PFSK-1 (cell line): ENCODE data around the gene SON.

Experiments
- FOXP2 ChIP-seq: optimal IDR thresholded peaks from 2 replicates; pipeline ENCODE3; 2011; ENCODE audit warnings: borderline replicate concordance, control low read depth, inconsistent platforms; ENCODE audit not compliant: insufficient read depth; ENCODE audit errors: extremely low read length, extremely low read depth
- POLR2AphosphoS5 ChIP-seq: IDR thresholded peaks from 2 replicates; pipeline ENCODE4 v1.6.1; 2012; ENCODE audit warnings: low read depth, mild to moderate bottlenecking, control low read depth, low read length, moderate library complexity
- SIN3A ChIP-seq: IDR thresholded peaks from 2 replicates; pipeline ENCODE4 v1.6.1; 2012; ENCODE audit warnings: mild to moderate bottlenecking, low read length, moderate library complexity, borderline replicate concordance; ENCODE audit not compliant: insufficient read depth
- TAF1 ChIP-seq: IDR thresholded peaks from 2 replicates; pipeline ENCODE4 v1.6.1; 2012; ENCODE audit warnings: low read length, control low read depth, borderline replicate concordance; ENCODE audit not compliant: insufficient read depth
- TF ChIP-seq, protein P1 (sequence below), 2 experiments: IDR thresholded peaks; 2 replicates each; pipeline versions ENCODE4 v1.6.1 to v1.8.0; 2011 to 2012; ENCODE audit warnings: low read depth in 2 of 2, low read length in 2 of 2, control low read depth in 1 of 2, inconsistent platforms in 1 of 2, mild to moderate bottlenecking in 1 of 2, moderate library complexity in 1 of 2; ENCODE audit not compliant: insufficient read depth in 1 of 2

The SON gene

GRCh38 chr21:33561373-33561772 lies 18.5 kb downstream of the SON start:
- no peak for TF ChIP-seq POLR2AphosphoS5
- TF ChIP-seq, protein P1, sequence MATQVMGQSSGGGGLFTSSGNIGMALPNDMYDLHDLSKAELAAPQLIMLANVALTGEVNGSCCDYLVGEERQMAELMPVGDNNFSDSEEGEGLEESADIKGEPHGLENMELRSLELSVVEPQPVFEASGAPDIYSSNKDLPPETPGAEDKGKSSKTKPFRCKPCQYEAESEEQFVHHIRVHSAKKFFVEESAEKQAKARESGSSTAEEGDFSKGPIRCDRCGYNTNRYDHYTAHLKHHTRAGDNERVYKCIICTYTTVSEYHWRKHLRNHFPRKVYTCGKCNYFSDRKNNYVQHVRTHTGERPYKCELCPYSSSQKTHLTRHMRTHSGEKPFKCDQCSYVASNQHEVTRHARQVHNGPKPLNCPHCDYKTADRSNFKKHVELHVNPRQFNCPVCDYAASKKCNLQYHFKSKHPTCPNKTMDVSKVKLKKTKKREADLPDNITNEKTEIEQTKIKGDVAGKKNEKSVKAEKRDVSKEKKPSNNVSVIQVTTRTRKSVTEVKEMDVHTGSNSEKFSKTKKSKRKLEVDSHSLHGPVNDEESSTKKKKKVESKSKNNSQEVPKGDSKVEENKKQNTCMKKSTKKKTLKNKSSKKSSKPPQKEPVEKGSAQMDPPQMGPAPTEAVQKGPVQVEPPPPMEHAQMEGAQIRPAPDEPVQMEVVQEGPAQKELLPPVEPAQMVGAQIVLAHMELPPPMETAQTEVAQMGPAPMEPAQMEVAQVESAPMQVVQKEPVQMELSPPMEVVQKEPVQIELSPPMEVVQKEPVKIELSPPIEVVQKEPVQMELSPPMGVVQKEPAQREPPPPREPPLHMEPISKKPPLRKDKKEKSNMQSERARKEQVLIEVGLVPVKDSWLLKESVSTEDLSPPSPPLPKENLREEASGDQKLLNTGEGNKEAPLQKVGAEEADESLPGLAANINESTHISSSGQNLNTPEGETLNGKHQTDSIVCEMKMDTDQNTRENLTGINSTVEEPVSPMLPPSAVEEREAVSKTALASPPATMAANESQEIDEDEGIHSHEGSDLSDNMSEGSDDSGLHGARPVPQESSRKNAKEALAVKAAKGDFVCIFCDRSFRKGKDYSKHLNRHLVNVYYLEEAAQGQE (IDR thresholded peaks at IDR 0.05; ENCODE audit: insufficient read depth in 1 of 2, low read depth in 2 of 2, low read length in 2 of 2) = no peak
- no peak for TF ChIP-seq FOXP2
- TF ChIP-seq SIN3A = no peak
- TF ChIP-seq TAF1 = no peak

DNA sequence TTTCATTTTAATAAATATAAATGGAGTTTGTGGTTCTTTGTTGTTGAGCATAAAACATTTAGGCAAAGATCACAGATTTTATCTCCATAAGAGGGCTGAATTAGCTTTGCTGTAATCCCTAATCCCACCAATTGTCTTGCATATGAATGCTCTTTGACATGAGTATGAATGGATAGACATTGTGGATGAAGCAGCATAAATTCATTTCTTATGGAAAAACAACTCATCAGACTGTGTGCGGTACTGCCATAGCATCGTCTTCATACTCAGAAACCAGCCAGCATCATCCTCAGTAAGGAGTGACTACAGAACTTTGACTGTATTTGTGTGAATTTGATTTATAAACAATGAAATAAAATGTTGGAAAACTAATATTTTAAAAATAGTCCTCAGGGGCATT lies 19.6 kb downstream of the SON start:
- TF ChIP-seq SIN3A (no peak), POLR2AphosphoS5 (no peak), FOXP2 (no peak), TAF1 (no peak)
- TF ChIP-seq, protein P1 (IDR thresholded peaks at IDR 0.05; ENCODE audit: insufficient read depth in 1 of 2, low read depth in 2 of 2, low read length in 2 of 2) = no peak

DNA sequence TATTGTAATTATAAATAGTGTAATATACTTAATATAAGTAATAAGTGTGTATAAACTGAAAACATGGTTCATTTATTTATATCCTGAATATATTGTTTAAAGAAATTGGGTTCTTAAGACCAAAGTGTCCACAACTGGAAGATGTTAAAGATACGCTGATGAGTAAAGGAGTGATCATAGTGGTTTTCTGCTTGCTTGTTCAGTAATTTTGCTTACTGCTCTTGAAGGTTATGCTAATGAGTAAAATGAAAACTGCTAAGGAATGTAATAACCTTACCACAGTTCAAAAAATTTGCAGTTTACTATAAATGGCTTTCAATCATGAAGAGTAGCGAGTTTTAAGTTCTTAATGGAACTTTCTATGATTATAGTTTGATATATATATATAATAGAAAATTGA lies 23.7 kb downstream of the SON start:
- TF ChIP-seq POLR2AphosphoS5 (no peak), FOXP2 (no peak), TAF1 (no peak), SIN3A (no peak)
- TF ChIP-seq, protein P1 (IDR thresholded peaks at IDR 0.05; ENCODE audit: insufficient read depth in 1 of 2, low read depth in 2 of 2, low read length in 2 of 2) = no peak

GRCh38 chr21:33567914-33568313 lies 25.1 kb downstream of the SON start:
- TF ChIP-seq POLR2AphosphoS5 (no peak), SIN3A (no peak), FOXP2 (no peak), TAF1 (no peak)
- TF ChIP-seq, protein P1 (IDR thresholded peaks at IDR 0.05; ENCODE audit: insufficient read depth in 1 of 2, low read depth in 2 of 2, low read length in 2 of 2) = no peak

- no peak for TF ChIP-seq POLR2AphosphoS5
- TF ChIP-seq, protein P1 (IDR thresholded peaks at IDR 0.05; ENCODE audit: insufficient read depth in 1 of 2, low read depth in 2 of 2, low read length in 2 of 2) = no peak
- no peak for TF ChIP-seq FOXP2
- no peak for TF ChIP-seq SIN3A
- TF ChIP-seq TAF1 = no peak
These were observed 25.6 kb downstream of the SON start for GRCh38 chr21:33568448-33568847.
